ENCODE results near the gene COMP. TPM values are rescaled to one million over a fixed set of nuclear protein-coding genes. Genes with fewer than 3 reads are reported as not detected.

Gene COMP
- total RNA-seq, 1 donor from 2014 or later: 1.7 TPM

DNA sequence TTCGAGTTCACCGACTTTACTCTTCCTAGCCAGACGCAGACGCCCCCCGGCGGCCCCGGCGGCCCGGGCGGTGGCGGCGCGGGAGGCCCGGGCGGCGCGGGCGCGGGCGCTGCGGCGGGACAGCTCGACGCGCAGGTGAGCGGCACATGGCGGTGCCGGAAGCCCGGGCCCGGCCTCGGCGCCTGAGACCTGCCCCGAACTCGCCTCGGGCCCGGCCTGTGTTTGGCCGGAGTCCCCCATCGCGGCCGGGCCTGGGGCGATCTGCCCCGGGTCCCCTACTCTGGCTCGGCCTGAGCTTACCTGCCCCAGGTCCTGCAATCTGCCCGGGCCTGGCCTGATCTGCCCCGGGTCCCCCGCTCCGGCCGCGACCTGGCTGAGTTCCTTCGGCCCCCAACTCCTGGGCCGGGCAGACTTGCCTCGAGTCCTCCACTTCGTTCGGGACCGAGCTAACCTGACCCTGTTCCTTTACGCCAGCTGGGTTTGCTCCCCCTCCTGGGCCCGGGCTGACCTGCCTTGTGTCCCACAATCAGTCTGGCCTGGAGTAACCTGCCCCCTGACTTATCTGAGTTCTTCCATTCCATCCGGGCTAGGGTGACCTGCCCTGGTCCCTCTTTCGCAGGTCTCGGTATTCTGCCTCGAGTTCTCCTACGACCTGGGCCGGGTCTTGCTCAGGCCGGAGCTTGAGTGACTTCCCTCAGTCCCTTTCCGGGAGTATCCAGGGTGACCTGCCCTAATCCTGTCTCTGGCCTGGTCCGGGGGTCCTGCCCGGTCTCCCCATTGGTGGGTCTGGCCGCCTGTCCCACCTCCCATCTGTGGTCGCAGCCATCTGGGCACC is 41.4 kb upstream of the COMP start:
- Mint-ChIP-seq H3K36me3 (ENCODE audit: low read depth, unreplicated experiment) (peaks cover 6% of the 10 kb centered on the region), H3K4me3 (ENCODE audit: unreplicated experiment) (peak overlapping the region; percentile 98), H3K4me1 (ENCODE audit: low read depth, unreplicated experiment) (peaks cover 15% of the 10 kb centered on the region), H3K27ac (ENCODE audit: unreplicated experiment) (peak overlapping the region; percentile 78), H3K9me3 (ENCODE audit: unreplicated experiment) (peaks cover 2% of the 10 kb centered on the region), H3K27me3 (ENCODE audit: low read depth, unreplicated experiment) (peaks cover 5% of the 10 kb centered on the region)
- peak overlapping the region; percentile 97 for H3K4me2 ChIP-seq (ENCODE audit: low read length)
- H3K9me3 ChIP-seq (ENCODE audit: insufficient read depth, low read depth, low read length): no peaks in the 10 kb centered on the region
- FAIRE-seq (no peak), DNase-seq (ENCODE audit: low read depth) (no peak)
- H2AFZ ChIP-seq (ENCODE audit: low read depth, low read length): peak overlapping the region; percentile 100
- TF ChIP-seq, protein P1, sequence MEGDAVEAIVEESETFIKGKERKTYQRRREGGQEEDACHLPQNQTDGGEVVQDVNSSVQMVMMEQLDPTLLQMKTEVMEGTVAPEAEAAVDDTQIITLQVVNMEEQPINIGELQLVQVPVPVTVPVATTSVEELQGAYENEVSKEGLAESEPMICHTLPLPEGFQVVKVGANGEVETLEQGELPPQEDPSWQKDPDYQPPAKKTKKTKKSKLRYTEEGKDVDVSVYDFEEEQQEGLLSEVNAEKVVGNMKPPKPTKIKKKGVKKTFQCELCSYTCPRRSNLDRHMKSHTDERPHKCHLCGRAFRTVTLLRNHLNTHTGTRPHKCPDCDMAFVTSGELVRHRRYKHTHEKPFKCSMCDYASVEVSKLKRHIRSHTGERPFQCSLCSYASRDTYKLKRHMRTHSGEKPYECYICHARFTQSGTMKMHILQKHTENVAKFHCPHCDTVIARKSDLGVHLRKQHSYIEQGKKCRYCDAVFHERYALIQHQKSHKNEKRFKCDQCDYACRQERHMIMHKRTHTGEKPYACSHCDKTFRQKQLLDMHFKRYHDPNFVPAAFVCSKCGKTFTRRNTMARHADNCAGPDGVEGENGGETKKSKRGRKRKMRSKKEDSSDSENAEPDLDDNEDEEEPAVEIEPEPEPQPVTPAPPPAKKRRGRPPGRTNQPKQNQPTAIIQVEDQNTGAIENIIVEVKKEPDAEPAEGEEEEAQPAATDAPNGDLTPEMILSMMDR (IDR thresholded peaks at IDR 0.05; ENCODE audit: insufficient read depth, low read depth, low read length): no peak
- no peak for TF ChIP-seq EZH2 (IDR thresholded peaks at IDR 0.05; ENCODE audit: insufficient read depth, low read length)
- peaks cover 52% of the 10 kb centered on the region for H4K20me1 ChIP-seq (ENCODE audit: insufficient read depth, low read length)
- peaks cover 59% of the 10 kb centered on the region for H3K79me2 ChIP-seq (ENCODE audit: insufficient read depth, low read length)
- H3K27ac ChIP-seq (ENCODE audit: low read depth, low read length): peak overlapping the region; percentile 73
- H3K27me3 ChIP-seq (ENCODE audit: insufficient read depth, low read length): peaks cover 2% of the 10 kb centered on the region
- H3K4me3 ChIP-seq (ENCODE audit: insufficient read depth, low read depth, low read length): peak overlapping the region; percentile 76
- H3K9ac ChIP-seq (ENCODE audit: low read length): peak overlapping the region; percentile 83
- H3K36me3 ChIP-seq (ENCODE audit: insufficient read depth, low read length): peaks cover 4% of the 10 kb centered on the region
- H3K4me1 ChIP-seq (ENCODE audit: insufficient read depth, low read length): peaks cover 15% of the 10 kb centered on the region

DNA sequence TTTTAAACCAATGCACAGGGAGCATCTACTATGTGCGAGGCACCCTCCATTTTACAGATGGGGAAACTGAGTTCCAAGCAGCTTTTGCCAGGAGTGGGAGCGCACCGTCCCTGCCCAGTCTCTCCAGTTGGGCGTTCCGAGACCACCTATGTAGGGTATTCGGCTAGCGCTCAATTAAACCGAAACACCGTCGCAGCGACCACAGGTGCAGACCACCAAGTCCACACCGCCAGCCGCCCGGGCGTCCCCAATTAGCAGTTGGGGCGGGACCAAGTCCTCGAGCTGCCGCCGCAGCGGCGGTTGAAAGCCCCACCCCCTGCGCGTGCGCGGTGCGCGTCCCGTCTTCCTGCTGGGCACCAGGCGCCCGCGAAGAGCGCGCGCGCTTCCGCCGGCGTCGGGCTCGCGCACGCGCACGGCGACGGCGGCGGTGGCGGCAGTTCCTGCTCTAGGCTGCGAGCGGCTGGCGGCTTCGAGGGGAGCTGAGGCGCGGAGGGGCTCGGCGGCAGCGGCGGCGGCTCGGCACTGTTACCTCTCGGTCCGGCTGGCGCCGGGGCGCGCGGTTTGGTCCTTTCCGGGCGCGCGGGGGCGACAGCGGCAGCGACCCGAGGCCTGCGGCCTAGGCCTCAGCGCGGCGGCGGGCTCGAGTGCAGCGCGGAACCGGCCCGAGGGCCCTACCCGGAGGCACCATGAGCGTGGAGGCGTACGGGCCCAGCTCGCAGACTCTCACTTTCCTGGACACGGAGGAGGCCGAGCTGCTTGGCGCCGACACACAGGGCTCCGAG is 40.6 kb upstream of the COMP start, which contains the start of gene UPF1:
TSS of gene UPF1 (plus strand) at position 436 of the 782 bp plus-strand sequence. CDS start at position 687, 251 bp downstream.
- TF ChIP-seq, protein P1 (IDR thresholded peaks at IDR 0.05; ENCODE audit: insufficient read depth, low read depth, low read length): no peak
- TF ChIP-seq EZH2 (IDR thresholded peaks at IDR 0.05; ENCODE audit: insufficient read depth, low read length): no peak
- no peak for FAIRE-seq

More for the DNA sequence above, 40.6 kb upstream of the COMP start, which contains the start of gene UPF1:
- Histone ChIP-seq H3K9ac (ENCODE audit: low read length) (peak within 1 kb of the TSS; percentile 83), H3K4me3 (ENCODE audit: insufficient read depth, low read depth, low read length) (peak within 1 kb of the TSS; percentile 76), H3K27ac (ENCODE audit: low read depth, low read length) (peak within 1 kb of the TSS; percentile 73), H3K36me3 (ENCODE audit: insufficient read depth, low read length) (peaks cover 4% of the 10 kb centered on the region), H3K9me3 (ENCODE audit: insufficient read depth, low read depth, low read length) (no peaks in the 10 kb centered on the region), H3K27me3 (ENCODE audit: insufficient read depth, low read length) (peaks cover 2% of the 10 kb centered on the region), H3K4me1 (ENCODE audit: insufficient read depth, low read length) (peaks cover 15% of the 10 kb centered on the region), H3K79me2 (ENCODE audit: insufficient read depth, low read length) (peaks cover 51% of the 10 kb centered on the region), H4K20me1 (ENCODE audit: insufficient read depth, low read length) (peaks cover 44% of the 10 kb centered on the region), H2AFZ (ENCODE audit: low read depth, low read length) (peak within 1 kb of the TSS; percentile 100), H3K4me2 (ENCODE audit: low read length) (peak within 1 kb of the TSS; percentile 97)
- H3K4me1 Mint-ChIP-seq (ENCODE audit: low read depth, unreplicated experiment): peaks cover 15% of the 10 kb centered on the region
- DNase-seq (ENCODE audit: low read depth): peak; percentile 79
- H3K9me3 Mint-ChIP-seq (ENCODE audit: unreplicated experiment): peaks cover 3% of the 10 kb centered on the region
- H3K36me3 Mint-ChIP-seq (ENCODE audit: low read depth, unreplicated experiment): peaks cover 6% of the 10 kb centered on the region
- H3K27me3 Mint-ChIP-seq (ENCODE audit: low read depth, unreplicated experiment): peaks cover 6% of the 10 kb centered on the region
- peak within 1 kb of the TSS; percentile 98 for H3K4me3 Mint-ChIP-seq (ENCODE audit: unreplicated experiment)
- H3K27ac Mint-ChIP-seq (ENCODE audit: unreplicated experiment): peak within 1 kb of the TSS; percentile 78
